SIG-M5 treated with dmso at 0.1 percent for 504 hours (cell line): ENCODE results near the gene RXRA.

Experiments
- DNase-seq: peaks from one replicate; lab custom pipeline; 2025; ENCODE audit not compliant: unreplicated experiment; lab: John Stamatoyannopoulos, UW

Gene RXRA

DNA sequence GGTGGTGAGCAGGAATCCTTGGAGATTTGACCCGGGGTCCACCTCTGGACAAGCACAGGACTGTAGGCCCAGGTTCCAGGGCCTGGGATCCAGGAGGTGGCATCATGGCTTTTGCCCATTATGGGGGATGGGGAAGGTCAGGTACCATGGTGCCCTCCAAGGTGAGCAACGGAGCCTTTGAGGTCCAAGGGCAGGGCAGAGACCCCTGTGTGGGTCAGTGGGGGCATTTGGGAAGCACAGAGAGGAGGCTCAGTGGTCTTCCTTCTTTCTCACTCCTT is 117.7 kb downstream of the RXRA start:
- DNase-seq = no peak

DNA sequence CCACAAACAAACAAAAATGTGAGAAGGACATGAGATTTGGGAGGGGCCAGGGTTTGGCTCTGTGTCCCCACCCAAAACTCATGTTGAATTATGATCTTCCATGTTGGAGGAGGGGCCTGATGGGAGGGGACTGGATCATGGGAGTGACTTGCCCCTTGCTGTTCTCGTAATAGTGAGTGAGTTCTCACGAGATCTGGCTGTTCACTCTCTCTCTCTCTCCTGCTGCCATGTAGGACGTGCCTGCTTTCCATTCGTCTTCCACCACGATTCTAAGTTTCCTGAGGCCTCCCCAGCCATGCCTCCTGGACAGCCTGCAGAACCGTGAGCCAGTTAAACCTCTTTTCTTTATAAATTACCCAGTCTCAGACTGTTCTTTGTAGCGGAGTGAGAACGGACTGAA is 118.7 kb downstream of the RXRA start:
- DNase-seq = no peak

DNA sequence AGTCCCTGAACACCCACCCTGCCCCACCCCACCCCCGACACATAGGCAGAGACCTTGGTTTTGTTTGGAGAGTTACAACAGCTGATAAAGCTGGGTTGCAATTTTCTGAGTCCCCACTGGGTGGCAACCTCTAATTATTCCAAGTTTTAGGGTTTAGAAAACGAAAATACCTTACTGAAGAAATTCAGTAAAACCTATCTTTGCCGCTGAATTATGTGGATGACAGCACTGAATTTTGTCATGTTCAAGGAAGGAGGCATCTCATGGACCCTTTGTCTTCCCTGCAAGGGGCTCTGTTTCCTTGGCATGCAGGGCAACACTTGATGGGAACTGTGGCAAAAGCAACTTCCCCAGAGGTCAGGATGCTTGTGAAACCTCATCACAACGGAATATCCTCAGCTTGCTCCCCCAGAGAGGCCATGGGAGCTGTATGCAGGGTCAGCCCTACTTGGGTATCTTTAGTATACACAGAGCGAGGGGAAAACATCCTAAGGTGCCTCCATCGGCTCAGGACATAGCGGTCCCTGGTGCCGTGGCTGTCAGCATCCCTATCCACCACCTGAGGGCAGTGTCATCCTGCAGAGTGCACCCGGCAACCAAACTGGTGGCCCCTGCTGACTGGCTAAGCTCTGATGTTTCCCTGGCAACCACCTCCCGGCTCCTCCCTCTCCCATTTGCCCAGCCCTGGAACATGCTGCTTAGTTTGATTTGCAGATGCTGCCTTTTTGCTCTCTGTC is 123.1 kb downstream of the RXRA start:
- DNase-seq = peak; percentile 83

DNA sequence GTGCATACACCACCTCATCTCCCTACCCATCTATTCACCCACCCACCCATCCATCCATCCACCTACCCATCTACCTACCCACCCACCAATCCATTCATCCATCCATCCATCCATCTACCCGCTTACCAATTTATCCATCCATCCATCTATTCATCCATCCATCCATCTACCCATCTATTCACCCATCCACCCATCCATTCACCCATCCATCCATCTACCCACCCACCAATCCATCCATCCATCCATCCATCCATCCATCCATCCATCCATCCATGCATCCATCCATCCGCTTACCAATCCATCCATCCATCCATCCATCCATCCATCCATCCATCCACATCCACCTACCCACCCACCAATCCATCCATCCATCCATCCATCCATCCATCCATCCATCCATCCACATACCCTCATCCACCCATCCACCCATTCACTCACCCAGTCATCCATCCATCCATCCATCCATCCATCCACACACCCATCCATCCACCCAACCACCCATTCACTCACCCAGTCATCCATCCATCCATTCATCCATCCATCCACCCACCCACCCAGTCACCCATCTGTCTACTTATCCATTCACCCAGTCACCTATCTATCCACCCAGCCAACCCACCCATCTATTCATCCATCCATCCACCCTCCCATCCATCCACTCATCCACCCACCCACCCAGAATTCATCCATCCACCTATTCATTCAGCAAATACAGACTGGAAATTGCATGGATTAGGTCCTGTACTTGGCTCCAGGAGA is 125.6 kb downstream of the RXRA start:
- DNase-seq = no peak

DNA sequence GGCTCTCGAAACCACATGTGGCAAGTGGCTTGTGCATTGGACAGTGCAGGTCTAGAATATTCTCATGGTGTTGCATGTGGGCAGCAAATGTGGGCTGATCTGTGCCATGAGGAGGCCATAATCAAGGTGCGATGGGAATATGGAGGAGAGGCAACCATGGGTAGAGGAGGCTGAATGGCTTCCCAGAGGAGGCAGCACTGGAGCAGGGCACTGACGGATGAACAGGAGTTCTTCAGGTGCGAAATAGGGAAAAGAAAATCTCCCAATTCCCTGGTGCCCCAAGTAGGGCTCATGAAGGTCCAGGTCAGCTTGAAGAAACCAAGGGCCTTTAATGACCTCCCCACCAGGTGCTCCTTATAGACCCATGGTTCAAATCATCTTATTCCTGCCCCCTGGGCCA is 126.5 kb downstream of the RXRA start:
- no peak for DNase-seq

DNA sequence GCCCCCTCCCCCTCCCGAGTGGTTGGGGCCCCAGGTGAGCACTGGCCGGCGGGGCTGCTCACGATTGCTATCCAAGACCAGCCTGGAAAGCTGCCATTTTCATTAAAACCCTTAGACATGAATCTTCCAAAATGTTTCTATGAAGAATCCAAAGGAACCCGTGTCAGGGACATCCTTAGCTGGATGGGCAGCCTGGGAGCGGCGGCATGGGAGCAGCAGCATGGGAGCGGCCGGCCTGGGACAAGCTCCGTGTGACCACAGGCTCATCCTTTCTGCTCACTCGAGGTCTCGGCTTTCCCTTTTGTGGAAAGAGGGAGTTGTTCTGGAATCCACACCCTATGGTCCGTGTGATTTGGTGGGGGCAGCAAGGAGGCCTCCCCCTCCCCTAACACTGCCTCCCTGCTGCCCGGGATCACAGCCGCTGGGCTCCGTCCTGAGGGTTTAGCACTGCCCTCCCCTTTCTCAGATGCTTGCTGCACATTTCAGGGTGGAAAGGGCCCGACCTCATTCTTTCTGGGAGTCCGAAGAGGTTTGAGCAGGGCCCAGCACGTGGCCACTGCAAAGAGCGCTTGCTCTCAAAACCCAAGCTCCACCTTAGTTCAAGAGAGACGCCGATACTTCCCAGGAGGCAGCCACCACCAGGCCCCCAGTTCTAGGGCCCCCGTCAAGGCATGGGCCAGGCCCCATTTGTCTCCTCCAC is 127.7 kb downstream of the RXRA start:
- no peak for DNase-seq

DNA sequence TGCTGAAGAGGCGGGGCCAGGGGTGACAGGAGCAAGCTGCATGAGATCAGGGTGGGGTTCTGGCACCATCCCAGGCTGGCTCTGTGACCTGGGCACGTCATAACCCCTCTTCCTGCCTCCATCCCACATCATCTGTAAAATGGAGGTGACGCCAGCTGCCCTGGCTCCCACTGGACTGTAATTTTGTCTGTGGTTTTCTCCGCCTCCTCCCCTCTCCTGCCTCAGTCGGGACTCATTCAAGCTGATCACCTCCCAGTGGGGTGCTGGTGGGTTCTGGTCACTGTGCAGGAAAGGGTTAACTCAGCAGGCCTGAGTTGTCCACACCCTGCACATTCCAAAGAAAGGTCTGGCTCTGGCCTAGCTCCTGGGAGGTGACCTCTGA is 128.2 kb downstream of the RXRA start:
- no peak for DNase-seq

DNA sequence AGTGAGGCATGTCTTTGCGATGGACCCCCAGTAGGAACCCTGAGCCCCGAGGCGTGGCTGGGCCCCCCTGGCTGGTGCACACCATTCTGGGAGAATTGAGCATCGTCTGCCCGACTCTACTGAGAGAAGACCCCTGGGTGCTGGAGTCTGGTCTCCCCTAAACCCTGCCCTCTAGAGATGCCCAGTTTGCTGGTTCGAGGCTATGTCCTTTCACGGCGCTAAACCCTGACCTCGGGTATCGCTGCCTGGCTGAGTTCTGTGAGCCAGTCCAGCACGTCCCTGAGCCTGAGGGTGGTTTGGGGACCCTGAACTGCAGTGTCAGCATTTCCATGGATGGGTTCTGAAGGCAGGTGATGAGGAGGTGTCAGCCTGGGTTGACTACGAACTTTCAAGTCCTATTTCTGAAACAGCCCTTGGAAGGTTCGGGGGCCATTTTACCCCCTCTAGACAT is 128.8 kb downstream of the RXRA start:
- DNase-seq = no peak

DNA sequence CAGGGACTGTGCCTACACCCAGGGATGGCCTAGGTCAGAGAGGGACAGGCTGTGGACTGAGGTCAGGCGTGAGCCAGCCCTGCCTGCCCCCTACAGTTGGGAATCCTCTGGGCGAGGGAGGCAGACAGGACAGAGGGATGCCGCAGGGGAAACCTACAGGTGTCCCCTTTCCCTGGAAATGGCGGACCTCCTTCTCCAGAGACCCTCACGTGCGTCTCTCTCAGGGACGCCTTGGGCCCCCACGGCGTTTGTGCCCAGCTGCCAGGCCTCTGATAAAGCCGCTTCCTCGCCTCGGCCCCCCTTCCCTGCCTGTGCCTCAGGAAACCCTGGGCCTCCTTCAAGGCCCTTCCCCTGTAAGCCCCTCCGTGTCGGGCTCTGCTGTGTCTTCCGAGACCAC is 129.3 kb downstream of the RXRA start:
- no peak for DNase-seq

DNA sequence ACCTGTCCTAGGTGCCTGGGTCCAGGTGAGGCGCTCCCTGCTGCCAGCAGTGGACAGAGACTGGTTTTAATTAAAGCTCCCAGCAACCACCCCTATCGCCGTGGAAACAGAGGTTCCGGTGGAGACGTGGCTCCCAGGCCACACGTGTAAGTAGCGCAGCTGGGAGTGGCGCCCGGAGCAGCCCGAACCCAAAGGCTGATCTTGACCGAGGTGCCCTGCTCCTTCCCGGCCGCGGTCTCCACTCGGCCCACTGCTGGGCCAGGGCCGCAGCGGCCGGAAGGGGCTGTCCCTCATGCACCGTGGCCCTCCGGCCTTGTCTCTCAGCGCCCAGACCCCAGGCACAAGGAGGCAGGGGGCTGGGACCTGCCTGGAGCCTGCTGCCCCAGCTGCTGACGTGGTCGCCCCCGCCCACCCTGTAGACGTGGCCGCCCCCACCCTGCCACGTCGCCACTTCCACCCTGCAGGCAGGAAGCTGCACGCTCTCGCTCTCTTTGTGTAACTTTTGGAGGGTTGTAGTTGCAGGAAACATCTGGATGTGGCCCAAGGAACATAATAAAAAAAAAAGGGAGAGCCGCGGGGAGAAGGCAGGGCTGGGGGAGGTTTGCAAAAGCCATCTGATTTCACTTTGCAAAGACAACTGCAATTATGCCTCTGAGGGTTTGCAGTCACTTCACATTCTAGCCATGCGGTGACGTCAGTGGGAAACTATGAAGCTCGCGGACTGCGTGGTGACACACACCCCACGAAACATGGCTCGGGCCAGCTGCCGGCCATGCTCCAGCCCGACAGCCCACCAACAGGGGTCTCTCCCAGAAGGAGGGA is 129.9 kb downstream of the RXRA start:
- peak; percentile 13 for DNase-seq

DNA sequence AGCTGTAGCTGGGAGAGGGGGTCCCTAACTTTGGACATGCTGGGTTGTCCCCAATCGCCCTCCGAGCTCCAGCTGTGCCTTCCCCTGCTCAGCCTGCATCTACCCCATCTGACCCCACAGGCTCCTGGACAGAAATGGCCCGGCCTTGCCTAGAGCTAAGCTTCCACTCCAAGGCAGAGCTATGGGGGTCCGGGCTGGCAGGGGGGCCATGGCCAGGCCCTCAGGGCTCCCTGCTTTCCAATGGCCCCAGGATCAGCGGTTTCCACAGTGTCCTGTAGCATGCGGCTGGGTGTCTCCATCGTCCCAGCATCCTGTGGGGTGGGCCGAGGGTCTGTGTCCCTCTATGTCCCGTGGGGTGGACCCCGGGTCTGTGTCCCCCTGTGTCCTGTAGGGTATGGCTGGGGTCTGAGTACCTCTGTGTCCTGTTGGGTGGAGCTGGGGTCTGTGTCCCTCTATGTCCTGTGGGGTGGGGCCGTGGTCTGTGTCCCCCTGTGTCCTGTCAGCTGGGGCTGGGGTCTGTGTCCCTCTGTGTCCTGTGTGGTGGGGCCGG is 130.6 kb downstream of the RXRA start:
- no peak for DNase-seq

DNA sequence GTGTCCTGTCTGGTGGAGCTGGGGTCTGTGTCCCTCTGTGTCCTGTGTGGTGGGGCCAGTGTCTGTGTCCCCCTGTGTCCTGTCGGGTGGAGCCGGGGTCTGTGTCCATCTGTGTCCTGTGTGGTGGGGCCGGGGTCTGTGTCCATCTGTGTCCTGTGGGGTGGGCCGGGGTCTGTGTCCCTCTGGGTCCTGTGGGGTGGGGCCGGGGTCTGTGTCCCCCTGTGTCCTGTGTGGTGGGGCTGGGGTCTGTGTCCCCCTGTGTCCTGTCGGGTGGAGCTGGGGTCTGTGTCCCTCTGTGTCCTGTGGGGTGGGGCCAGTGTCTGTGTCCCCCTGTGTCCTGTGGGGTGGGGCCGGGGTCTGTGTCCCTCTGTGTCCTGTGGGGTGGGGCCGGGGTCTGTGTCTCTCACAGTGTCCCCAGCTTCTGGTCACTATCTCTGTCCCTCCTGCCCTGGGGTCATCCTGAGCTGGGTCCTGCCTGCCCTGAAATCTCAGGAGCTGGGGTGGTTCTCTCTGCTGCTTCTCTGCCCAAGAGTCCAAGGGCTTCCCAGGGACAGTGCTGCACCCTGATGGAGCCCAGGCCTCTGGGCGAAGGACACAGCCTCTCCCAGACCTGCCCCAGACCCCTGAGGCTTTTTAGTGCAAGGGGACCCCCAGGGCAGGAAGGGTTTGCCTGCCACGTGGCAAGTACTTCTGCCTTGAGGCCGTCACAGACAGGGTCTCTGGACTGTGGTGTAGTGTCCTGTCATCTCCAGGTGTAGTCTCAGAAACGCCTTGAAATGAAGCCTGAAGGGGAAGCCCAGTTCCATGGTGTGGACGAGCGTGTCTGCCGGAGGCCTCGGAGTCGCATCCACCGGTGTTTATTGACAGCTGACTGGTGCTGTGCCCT is 131.3 kb downstream of the RXRA start:
- no peak for DNase-seq

DNA sequence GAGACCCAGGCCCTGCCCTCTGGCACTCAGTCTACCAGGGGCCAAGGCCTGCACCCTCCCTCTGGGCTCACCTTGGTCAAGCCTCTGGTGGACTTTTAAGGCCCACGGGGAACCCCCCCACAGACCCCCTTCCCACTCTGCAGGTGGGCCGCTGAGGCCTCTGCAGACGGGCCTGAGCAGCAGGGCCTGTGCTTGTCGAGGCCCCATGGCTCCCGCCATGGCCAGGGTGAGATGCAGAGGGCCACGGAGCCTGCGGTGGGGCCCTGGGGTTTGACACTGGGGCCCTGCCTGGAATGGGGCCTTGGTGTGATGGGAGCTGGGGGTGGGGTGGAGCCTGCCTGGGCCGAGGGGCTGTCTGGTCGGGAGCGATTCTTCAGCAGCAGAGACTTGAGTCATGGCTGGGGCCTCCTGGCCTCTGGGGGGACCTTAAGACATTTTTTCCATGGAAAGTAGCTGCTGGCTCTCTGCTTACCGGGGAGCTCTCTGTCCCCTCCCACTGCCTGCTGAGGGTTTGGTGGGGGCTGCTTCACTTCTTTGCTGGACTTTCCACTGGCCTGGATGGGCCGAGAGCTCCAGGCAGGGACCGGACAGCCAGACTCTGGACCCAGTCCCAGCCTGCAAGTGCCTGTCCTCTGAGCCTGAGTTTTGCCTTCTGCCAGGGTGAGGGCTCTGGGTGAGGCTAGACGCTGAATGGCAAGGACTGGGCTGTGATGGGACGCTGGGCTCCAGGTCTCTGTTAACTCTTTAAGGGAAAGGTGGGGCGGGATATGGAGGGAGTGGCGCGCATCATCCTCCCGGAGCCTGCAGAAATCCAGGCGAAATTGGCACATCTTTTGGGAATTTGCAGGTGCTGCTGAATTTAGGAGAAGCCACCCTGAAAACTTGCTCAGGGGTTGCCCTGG is 132.2 kb downstream of the RXRA start:
- no peak for DNase-seq

DNA sequence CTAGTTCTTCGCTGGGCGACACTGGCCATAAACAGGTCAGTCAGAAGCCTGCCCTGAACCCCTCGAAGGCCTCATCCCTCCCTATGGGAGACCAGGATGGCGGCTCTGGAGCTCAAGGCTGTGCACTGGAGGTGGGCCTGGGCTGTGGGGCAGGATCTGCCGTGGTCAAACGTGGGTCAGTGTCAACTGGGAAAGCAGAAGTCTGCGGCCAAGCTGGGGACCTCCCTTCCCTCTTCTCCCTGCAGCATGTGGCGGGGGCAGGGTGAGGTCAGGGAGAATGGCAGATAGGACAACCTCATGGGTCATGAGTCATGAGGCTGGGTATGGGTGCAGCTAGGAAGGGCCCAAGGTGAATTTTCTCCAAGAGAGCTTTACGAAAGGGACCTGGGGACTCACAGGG is 132.9 kb downstream of the RXRA start:
- no peak for DNase-seq

DNA sequence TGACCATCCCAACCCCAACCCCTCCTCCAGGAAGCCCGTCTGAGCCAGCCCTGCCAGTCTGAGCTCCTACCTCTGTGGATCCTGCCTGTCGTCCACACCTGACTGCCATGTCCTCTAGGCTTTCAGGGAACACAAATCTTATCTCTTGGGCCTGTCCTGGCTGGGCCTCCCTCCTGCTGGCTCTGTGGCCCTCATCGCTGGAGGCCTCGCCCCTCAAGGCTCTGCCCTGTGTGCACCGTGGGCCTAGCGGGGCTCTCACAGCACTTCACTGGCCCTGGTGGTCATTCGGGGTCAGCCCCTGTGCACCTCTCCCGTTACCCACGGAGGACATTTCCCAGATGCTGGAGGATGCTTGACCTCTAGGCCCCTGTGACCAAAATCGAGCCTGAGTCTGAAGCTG is 133.3 kb downstream of the RXRA start:
- DNase-seq = no peak

DNA sequence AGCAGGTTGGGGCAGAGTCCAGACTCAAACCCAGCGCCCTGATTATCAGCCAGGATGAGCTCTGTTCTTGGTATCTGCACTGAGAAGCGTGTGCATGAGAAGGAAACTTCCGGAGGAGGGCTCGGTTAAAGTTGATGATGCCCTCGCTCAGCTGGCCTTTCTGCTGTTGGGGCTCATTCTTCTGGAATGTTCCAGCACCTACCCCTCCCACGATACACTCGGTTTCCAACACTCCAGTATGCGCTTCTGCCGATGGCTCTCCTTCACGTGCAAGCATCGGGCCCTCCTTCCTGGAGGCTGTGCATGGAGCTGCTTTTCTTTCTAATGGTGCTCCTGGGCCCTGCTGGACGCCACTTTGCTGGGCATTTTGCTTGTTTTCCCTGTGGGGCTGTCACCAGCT is 134.0 kb downstream of the RXRA start:
- DNase-seq = no peak

DNA sequence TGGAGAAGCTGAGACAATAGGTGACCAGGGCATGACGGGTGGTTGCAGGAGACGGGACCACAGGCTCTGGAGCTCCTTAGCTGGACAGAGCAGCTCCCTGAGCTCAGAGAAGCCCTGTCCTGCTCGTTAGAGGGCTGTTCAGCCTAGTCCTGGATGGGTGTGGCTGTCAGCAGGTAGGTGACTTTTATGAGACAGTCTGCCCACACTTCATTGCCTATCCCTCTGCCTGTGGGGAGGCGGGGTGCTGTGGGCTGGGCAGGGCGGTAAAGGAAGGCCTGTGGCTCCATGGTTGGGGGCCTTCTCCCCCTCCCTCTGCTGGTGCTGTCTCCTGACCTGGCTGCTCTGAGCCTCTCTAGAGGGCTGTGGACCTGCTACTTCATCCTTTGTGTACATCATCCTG is 134.6 kb downstream of the RXRA start:
- no peak for DNase-seq

DNA sequence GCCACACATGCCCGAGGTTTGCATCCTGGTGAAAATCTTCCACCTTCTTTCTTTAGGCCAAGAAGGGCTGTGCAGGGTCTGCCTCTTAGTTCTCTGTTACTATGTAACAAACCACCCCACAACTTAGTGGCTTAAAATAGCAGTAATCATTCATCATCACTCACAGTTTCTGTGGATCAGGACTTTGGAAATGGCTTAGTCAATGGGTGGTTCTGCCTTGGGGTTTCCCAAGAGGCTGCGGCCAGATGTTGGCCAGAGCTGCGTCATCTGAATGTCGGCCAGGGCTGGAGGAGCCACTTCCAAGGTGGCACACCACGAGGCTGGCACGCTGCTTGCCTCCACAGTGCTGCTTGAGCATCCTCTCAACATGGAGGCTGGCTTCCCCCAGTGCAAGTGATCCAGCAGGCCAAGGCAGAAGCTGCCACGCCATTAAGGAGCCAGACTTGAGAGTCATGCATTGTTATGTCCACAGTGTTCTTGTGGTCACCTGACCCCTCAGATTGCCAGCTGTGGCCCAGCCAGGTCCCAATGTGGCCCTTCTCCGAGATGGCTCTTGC is 135.2 kb downstream of the RXRA start:
- no peak for DNase-seq

DNA sequence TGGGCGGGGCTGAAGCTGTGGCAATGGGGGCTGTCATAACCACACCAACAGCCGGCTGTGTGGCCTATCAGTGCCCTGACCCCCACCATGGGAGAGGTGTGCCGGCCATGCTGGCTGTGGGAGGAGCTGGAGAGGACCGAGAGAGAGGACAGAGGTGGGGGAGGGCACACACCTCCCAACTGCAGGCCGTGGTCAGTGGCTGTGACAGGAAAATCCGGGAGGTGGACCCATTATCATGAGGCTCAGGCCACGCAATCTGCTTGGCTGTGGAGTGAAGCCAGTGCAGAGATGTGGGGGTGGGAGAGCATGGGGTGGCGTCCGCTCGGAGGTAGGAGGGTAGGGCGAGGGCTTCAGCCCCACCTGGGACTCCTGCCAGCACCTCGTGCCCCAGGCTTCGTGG is 136.1 kb downstream of the RXRA start:
- DNase-seq = no peak
